Stimulated activated CD4-positive, alpha-beta T cell treated with anti-CD3 and anti-CD28 coated beads, Interleukin-4, amount 100 ng/mL, for 48 hours (primary cell): Measurements from ENCODE around the gene SNN.

Source experiments
- DNase-seq, 2 donors: peaks; one replicate each; pipeline ENCODE4 v3.0.0-alpha.2; 2020; ENCODE audit warnings: low read depth in 2 of 2

The SNN gene

DNA sequence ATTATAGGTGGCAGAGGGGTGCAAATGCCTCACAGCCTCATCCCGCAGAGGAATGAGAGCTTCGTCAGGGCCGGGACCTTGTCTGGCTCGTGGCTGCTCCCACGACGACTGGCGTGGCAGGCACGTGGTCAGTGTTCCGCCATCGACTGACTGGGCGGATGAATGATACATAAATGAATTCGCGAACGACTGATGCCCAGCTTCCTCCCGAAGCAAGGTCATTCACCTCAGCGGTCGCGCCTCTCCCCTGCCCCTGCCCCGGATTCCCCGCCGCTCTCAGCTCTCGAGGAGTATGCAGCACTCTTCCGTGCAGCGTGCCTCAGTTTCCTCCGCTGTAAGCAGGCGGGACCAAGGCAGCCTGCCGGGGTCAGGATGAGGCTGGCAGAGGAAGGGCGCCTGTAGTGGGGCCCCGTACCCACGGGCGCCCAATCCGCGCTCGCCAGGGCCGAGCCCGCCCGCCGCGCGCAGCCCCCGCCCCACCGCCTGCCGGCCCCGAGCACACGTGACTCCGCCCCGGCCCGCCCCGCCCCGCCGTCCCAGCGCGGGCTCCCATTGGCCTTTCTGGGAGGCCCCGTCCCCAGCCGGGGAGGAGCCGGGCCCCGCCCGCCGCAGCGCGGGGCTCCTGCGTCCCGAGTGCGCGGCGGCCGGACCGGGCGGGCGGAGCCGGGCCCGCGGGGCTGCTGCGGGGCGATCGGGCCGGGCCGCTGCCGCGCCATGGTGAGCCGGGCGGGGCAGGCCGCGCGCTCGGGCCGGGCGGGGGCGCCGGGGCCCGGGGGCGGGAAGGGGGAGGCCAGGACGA, at the start of gene SNN:
SNN (plus strand) TSS at position 632 of the 799 bp plus-strand sequence. CDS start 7,605 bp downstream, outside the sequence.
- peak; percentile 80 to 84 for DNase-seq

GRCh38 chr16:11619327-11619851, 48.9 kb upstream of the SNN start:
- no peak for DNase-seq

GRCh38 chr16:11620243-11621003, 47.8 kb upstream of the SNN start:
- DNase-seq = no peak

DNA sequence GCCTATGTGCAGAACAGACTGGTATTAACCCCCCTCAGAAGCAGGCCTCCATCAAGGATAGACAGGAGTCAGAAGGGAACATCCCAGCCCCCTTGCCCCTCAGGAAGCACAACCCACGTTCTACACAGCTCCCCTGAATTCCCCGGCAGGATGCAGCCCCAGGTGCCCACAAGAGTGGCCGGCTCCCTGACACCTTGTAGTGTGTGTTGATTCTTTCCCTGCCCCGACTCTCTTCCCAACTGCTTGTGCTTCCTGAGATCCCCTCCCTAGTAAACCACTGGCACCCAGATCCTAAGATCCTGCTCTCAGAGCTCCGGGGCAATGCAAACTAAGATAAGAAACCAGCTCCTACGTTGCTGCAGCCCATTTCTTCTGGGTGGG, 46.7 kb upstream of the SNN start:
- DNase-seq = no peak

GRCh38 chr16:11621920-11622651, 46.2 kb upstream of the SNN start:
- DNase-seq = no peak

- no peak for DNase-seq
Observed at GRCh38 chr16:11624205-11624604, 44.0 kb upstream of the SNN start.

DNA sequence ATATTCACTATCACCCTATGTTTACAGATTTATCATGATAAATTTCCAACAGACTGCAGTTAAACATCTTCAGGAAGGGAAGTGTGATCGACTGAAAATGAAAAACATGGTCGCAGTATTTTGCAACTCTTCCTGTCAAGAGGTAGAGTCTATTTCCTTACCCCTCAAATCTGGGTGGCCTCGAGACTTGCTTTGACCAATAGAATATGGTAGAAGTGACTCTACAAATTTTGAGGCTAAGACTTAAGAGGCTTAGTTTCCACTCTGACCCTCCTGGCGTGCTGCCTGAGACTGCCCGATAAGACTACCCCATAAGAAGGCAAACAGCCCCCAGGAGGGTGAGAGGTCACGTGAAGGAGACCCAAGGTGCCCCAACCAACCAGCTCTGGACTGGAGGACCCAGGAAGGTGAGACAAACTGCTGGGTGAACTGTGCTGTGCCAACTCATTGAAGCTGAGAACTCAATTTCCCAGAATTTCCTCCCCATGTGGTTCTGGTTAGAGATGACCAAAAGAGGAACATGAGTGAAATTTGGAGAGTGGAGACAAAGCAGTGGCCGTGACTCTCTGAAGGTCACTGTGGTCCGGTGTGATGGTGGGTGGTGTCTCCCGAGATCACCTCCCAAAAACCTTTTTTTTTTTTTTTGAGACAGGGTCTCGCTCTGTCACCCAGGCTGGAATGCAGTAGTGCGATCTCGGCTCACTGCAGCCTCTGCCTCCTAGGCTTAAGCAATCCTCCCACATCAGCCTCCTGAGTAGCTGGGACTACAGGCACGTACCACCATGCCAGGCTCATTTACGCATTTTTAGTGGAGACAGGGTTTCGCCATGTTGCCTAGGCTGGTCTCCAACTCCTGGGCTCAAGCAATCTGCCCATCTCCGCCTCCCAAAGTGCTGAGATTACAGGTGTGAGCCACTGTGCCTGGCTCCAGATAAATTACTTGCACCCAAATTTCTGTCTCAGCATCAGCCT, 43.3 kb upstream of the SNN start:
- no peak for DNase-seq

DNA sequence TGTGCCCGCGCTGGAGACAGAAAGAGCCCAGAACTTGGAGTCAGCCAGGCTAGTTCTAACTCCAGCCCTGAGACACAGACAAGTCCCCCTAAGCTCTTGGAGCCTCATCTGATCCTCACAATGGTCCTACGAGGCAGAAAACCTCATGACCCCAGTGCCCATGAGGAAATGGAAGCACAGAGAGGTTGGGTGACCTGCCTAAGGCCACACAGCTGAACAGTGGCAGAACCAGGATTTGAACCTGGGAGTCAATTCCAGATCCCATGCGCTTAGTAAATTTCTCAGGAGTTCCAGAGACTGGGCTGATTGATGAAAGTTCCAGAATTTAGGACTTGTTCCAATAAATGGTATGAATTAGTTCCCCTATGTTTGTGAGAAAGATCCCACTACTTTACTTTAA, 42.5 kb upstream of the SNN start:
- no peak for DNase-seq

DNA sequence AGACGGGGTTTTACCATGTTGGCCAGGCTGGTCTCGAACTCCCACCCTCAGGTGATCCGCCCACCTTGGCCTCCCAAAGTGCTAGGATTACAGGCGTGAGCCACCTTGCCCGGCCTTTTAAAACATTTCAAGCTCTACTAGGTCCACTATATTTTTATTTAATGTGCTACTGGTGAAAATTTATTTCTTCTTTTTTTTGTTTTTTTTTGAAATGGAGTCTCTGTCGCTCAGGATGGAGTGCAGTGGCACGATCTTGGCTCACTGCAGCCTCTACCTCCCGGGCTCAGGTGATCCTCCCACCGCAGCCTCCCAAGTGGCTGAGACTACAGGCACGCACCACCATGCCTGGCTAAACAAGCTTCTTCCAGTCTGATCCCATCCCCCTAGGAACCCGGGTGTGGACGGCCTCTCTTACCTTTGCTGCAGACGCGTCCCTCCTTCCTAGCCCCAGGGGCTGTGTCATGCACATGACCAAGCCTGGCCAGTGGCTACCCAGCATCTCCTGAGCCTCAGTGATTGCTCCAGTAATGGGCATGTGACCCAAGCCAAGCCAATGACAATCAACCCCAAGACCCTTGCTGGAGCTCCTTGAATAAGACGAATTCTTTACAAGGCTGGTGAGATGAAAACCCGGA, 41.5 kb upstream of the SNN start:
- no peak for DNase-seq

DNA sequence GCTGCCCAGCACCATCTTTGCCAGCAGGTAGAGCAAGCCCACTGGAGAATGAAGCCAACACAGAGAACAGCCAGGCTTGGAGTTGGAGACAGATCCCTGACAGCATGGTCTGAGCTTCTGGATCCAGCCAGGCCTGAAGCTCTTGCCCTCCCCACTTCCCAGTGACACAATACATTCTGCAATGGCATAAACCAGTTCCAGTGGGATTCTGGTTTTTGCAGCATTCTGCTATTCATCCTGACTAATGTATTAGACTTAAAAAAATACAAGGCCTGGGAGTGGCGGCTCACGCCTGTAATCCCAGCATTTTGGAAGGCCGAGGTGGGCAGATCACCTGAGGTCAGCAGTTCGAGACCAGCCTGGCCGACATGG, 41.0 kb upstream of the SNN start:
- DNase-seq = no peak

DNA sequence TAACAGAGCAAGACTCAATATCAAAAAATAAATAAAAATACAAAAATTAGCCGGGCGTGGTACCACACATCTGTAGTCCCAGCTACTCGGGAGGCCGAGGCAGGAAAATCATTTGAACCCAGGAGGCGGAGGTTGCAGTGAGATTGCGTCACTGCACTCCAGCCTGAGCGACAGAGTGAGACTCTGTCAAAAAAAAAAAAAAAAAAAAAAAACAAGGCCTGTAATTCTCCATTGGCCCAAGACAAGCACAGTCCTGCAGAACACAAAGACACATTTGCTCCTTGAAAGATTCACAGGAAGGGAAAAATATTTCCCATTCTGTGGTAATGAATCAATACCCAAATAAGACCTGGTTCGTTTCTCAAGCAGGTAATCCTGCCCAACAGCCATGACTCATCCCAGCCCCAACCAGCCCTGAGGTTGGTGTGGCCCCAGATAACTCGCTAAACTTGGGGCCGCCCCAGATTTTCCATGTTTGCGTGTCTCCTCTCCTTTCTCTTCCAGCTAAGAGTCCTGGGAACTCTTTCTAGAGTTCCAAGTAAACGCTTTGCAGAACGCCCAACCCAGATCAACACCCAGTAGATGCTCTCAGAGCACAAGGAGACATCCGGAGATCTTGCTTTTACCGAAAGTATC, 40.3 kb upstream of the SNN start:
- no peak for DNase-seq

DNA sequence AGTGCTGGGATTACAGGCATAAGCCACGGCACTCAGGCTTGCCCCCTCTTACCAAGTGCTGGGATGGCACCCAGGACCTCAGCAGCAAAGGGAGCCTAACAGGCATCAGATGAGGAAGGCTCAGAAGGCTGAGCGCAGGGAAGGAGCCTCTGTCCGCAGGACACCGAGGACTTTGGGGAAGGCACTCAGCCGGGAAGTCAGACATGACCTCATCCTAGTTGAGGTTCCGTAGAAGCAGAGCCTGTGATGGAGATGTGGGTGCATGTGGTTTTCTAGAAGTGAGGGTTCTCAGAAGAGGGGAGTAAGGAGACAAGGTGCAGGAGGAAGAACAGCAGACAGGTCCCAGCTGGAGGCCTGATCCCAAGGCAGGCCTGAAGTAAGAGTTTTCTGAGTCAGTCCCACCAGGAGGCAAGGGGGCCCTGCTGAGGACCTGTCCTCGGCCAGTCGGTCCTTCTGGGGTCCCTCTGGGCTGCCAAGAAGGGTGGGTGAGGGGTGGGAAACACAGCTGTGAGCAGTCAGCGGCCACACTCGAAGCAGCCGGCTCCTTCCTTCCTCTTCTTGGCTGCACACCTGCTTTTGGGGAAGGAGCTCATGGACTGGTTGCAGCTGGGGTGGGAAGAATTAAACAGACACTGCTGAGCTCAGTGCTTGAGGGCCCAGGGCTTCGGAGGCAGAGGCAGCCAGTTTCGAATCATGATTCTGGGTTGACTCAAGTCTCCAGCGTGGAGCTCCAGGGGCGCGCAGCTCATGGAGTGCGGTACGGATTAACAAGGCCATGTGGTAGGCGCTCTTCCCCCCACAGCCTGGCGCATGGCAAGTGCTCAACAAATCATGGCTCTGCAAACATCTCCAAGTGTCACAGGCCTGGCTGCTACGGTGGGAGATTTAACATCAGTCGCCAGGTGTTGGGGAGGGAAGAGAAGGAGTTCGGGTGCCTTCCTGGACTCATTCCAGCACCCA, 38.9 kb upstream of the SNN start:
- no peak for DNase-seq

DNA sequence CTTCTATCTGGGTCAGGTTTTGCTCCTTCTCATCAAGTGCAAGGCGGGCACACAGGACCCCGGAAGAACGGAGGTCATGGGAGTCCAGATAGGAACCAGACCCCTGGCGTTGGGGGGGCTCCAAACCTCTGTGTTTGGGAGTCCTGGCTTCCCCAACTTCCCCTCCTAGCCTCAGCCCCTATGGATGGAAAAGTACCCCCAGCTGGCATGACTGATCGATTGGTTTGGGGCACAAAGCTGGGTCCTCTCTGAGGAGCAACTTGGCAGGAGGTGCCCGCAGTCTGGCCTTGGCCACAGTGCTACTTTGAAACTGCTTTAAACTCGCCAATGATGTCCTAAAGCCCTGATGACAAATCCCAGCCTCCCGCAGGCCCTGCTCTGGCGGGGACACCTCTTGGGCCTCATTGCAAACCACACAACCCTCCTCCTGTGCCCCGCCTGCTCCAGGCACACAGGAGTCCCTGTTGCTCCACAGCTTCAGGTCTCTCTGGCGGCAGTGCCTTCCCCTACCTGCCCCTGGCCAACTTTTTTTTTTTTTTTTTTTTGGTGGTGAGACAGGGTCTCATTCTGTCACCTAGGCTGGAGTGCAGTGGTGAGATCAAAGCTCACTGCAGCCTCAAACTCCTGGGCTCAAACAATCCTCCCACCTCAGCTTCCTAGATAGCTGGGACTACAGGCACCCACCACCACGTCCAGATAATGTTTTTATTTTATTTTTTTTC, 38.0 kb upstream of the SNN start:
- DNase-seq = no peak

DNA sequence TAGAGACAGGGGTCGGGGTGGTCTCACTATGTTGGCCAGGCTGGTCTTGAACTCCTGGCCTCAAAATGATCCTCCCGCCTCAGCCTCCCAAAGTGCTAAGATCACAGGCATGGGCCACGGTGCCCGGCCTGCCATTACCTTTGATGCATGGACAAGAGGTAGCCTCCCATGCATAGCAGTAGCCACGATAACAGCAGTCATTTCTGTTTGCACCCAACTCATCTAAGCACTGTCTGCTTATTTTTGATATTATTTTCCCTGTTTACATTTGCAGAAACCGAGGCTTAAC, 37.5 kb upstream of the SNN start:
- DNase-seq = no peak

- DNase-seq = no peak
Observed at GRCh38 chr16:11631214-11631613, 37.0 kb upstream of the SNN start.

- no peak for DNase-seq
Observed at GRCh38 chr16:11632455-11632939, 35.8 kb upstream of the SNN start.

DNA sequence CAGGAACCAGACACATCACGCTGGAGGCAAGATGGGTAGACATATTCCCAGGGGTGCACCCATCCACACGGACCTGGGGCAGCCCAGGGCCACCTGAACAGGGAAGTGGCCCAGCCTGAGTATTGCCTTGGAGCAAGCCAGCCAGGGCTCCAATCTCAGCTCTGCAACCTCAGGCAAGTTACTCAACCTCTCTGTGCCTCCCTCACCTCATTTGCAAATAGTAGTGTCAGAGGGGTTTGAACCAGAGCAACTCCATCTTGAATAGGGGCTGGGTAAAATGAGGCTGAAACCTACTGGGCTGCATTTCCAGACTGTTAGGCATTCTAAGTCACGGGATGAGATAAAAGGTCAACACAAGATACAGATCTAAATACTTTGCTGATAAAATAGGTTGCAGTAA, 35.1 kb upstream of the SNN start:
- no peak for DNase-seq

- DNase-seq = no peak
Observed at GRCh38 chr16:11634312-11634711, 33.9 kb upstream of the SNN start.
